ENCODE measurements around the gene ENGASE. TPM values are rescaled to one million over a fixed set of nuclear protein-coding genes. Genes with fewer than 3 reads are reported as not detected.
A peak's percentile ranks its signal among the peaks of the same experiment; 100 is the strongest.

ENGASE gene
- total and polyA plus RNA-seq, 2 of the 4 experiments (the other 2 are of a cell fraction) = 3.9 to 12.1 TPM

DNA sequence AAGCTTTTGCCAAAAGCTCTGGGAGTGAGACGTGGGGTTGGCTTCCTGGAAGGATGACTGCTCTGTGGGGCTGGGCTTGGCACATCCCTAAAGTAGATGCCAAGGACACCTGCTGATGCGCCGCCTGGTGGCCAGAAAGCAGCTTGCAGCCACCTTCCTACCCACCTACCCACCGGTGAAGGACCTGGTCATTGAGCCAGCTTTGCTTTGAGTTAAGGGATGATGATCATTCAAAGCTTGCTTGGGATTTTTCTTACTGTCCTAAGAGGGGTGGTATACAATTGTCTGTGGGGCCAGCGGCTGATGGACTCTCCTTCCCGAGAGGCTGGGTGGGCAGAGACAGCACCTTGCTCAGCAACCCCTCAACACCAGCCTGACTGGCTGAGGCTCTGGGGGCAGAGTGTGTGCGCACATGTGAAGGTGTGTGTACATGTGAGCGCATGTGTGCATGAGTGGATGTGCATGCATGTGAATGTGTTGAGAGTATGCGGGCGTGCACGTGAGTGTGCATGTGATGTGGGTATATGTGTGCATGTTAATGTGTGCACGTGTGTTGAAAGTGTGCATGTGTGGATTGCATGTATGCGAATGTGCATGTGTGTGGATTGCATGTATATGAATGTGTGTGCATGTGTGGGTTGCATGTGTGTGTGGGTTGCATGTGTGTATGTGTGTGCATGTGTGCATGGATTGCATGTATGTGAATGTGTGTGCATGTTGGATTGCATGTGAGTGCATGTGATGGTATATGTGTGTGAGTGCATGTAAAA, 32.0 kb upstream of the ENGASE start:
- Histone ChIP-seq H2BK20ac (ENCODE audit: low read depth, low read length) (no peak overlapping the region), H4K5ac (ENCODE audit: low read depth, low read length) (no peak overlapping the region), H3K27me3 (ENCODE audit: control insufficient read depth, insufficient read depth, low read length) (no peaks in the 10 kb centered on the region; the same call in 1 of the 2 replicates), H3K14ac (replicated peaks; ENCODE audit: low read depth, low read length) (no peak overlapping the region), H4K8ac (ENCODE audit: low read depth in 2 of 2, low read length in 2 of 2) (no peak overlapping the region), H3K4me2 (ENCODE audit: low read depth, low read length) (no peak overlapping the region), H3K4me3 (ENCODE audit: insufficient read depth, low read depth, low read length) (no peak overlapping the region), H2BK15ac (ENCODE audit: low read depth, low read length) (no peak overlapping the region), H3K9ac (ENCODE audit: low read depth, low read length) (no peak overlapping the region), H3K56ac (ENCODE audit: extremely low read depth, insufficient read depth, low read length) (no peak overlapping the region), H4K91ac (ENCODE audit: insufficient read depth, low read depth, low read length) (no peak overlapping the region), H3K23ac (ENCODE audit: low read depth, low read length) (no peak overlapping the region), H2AFZ (replicated peaks; ENCODE audit: low read length, poor library complexity) (peak overlapping the region; percentile 47), H3K9me3 (ENCODE audit: control insufficient read depth, insufficient read depth, low read length) (no peaks in the 10 kb centered on the region), H3K36me3 (ENCODE audit: control insufficient read depth, insufficient read depth, low read length) (peaks cover 3% of the 10 kb centered on the region; the same call in 1 of the 2 replicates), H3K27ac (ENCODE audit: insufficient read depth, low read length) (no peak overlapping the region), H4K20me1 (ENCODE audit: insufficient read depth, low read length) (no peaks in the 10 kb centered on the region; the same call in 1 of the 2 replicates), H2AK9ac (replicated peaks; ENCODE audit: low read depth, low read length, poor library complexity) (peak overlapping the region; percentile 2), H2BK120ac (ENCODE audit: low read depth, low read length) (no peak overlapping the region), H3K9me1 (ENCODE audit: insufficient read depth, low read length) (peaks cover 16% of the 10 kb centered on the region), H3K18ac (ENCODE audit: low read depth, low read length) (no peak overlapping the region), H3K79me1 (ENCODE audit: low read depth in 1 of 2, low read length in 2 of 2) (0 out of 4 replicates have a peak, but pooled peaks cover 0 to 5% of the 10 kb centered on the region in 2 experiments), H2AK5ac (ENCODE audit: low read depth, low read length) (no peak overlapping the region), H3K4me1 (ENCODE audit: control insufficient read depth, insufficient read depth, low read length) (peaks cover 8% of the 10 kb centered on the region), H2BK5ac (ENCODE audit: low read depth, low read length, poor library complexity, severe bottlenecking) (no peak overlapping the region), H3K4ac (ENCODE audit: low read depth, low read length) (no peak overlapping the region)
- no TSS peak for BruUV-seq (replicated peaks)
- dilution Hi-C loops (cut with HindIII; ENCODE audit: low sequenced_read_pairs, unreplicated experiment) = no loop called here
- WGBS, 2 experiments (ENCODE audit: extremely low coverage in 2 of 2, insufficient read length in 1 of 2) = 87% methylated on average over 7 of the region's 13 CpGs; no CpG with 5 or more reads in 1 of the 2 experiments
- ATAC-seq (ENCODE audit: low read depth) (peak; percentile 41; the same call in 1 of the 2 replicates), DNase-seq (peak; percentile 59)
- CTCF ChIA-PET = interaction anchor here (0.6 to 1.6 kb wide), 4 partner anchors 19 to 76 kb away, joined by 3 to 9 read pairs (median 3); no protein-coding TSS in a partner anchor
- intact Hi-C loops (cut with micrococcal nuclease) = loop anchor here (1.0 kb wide), 1 partner anchor 23 kb away; no protein-coding TSS in a partner anchor
- in situ Hi-C loops (cut with MboI; ENCODE audit: low sequenced_read_pairs) = no loop called here
- POLR2A ChIA-PET (ENCODE audit: unreplicated experiment) = no interaction called here
- TF ChIP-seq ELK1 (IDR thresholded peaks at IDR 0.05; ENCODE audit: borderline replicate concordance, low read depth, low read length) (no peak), MAZ (IDR thresholded peaks at IDR 0.05; ENCODE audit: borderline replicate concordance, low read depth, low read length) (peak; percentile 28; the same call in 1 of the 2 replicates), POLR2A (IDR thresholded peaks at IDR 0.05; ENCODE audit: low read depth, low read length) (no peak), RAD21 (IDR thresholded peaks at IDR 0.05; ENCODE audit: low read length) (peak; percentile 73), FOS (IDR thresholded peaks at IDR 0.05; ENCODE audit: low read depth, low read length) (no peak), NFE2L2 (IDR thresholded peaks at IDR 0.05; ENCODE audit: low read depth, low read length) (no peak), BHLHE40 (IDR thresholded peaks at IDR 0.05; ENCODE audit: low read depth, low read length) (no peak), CEBPB (IDR thresholded peaks at IDR 0.05; ENCODE audit: low read depth, low read length) (no peak), MAFK (IDR thresholded peaks at IDR 0.05; ENCODE audit: low read depth, low read length) (no peak), SMC3 (IDR thresholded peaks at IDR 0.05; ENCODE audit: low read depth, low read length) (peak; percentile 92), CHD1 (IDR thresholded peaks at IDR 0.05; ENCODE audit: low read depth, low read length) (no peak), MXI1 (IDR thresholded peaks at IDR 0.05; ENCODE audit: borderline replicate concordance, low read depth, low read length) (no peak), RCOR1 (IDR thresholded peaks at IDR 0.05; ENCODE audit: insufficient replicate concordance, low read length) (peak; percentile 25)
- TF ChIP-seq, protein P1, sequence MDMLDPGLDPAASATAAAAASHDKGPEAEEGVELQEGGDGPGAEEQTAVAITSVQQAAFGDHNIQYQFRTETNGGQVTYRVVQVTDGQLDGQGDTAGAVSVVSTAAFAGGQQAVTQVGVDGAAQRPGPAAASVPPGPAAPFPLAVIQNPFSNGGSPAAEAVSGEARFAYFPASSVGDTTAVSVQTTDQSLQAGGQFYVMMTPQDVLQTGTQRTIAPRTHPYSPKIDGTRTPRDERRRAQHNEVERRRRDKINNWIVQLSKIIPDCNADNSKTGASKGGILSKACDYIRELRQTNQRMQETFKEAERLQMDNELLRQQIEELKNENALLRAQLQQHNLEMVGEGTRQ (IDR thresholded peaks at IDR 0.05; ENCODE audit: low read depth, low read length) = no peak
